K562 (cell line): ENCODE data around the gene CEL. TPM values are rescaled to one million over a fixed set of nuclear protein-coding genes. Genes with fewer than 3 reads are reported as not detected.

Experiments
- ATAC-seq: fragments of 200-7000 bp; cut with Tn5 transposase; 3 replicates; pipeline ENCODE4 v1.9.1; 2020; ENCODE audit warnings: moderate library complexity
- BruUV-seq: library from RNA; stranded (reverse); fragments of 400-500 nt; replicated peaks from 2 replicates; lab custom pipeline; 2021; lab: Mats Ljungman, UMichigan
- CTCF ChIA-PET: fragments of 300-600 bp; formaldehyde crosslinking; extraction: SDS; loops from one replicate; lab custom pipeline; 2021; ENCODE audit warnings: low intra/inter-chr PET ratio; lab: Yijun Ruan, JAX
- POLR2A ChIA-PET: fragments of 300-600, 350-650 bp; sonication (Branson Sonifier 250); formaldehyde crosslinking; extraction: SDS; loops from one replicate; lab custom pipeline; 2021; ENCODE audit warnings: antibody characterized with exemption, inconsistent platforms; lab: Yijun Ruan, JAX
- DNase-seq, 4 experiments: peaks; one replicate each; pipeline versions ENCODE4 v3.0.0 to v3.0.0-alpha.2; 2011 to 2018; ENCODE audit warnings: low spot score in 3 of 4, mixed read lengths in 3 of 4; ENCODE audit errors: extremely low read depth in 1 of 4
- FAIRE-seq: peaks from 2 replicates; lab custom pipeline; 2011; peaks lifted over from hg19 to GRCh38; lab: Jason Lieb, UNC
- H2AFZ ChIP-seq: 2 replicates; pipeline ENCODE4 v1.6.0; 2011; ENCODE audit warnings: low read depth, low read length, control low read depth, inconsistent platforms
- H3K27ac ChIP-seq: fragments of 200-600 bp; 3 replicates; pipeline ENCODE4 v1.8.0; 2011; ENCODE audit warnings: low read depth, mild to moderate bottlenecking, control low read depth, inconsistent platforms, low read length, moderate library complexity, mixed read lengths; ENCODE audit errors: extremely low read depth
- H3K27me3 ChIP-seq, 2 experiments: fragments of 300-600 bp in 1 of 2; 2 replicates in 1 of 2; 3 replicates in 1 of 2; pipeline versions ENCODE4 v1.6.0 to v1.8.0; 2011; ENCODE audit warnings: inconsistent platforms in 2 of 2, low read length in 2 of 2, mild to moderate bottlenecking in 1 of 2, mixed read lengths in 1 of 2, moderate library complexity in 1 of 2; ENCODE audit not compliant: control insufficient read depth in 2 of 2, insufficient read depth in 2 of 2
- H3K36me3 ChIP-seq: fragments of 300-600 bp; 3 replicates; pipeline ENCODE4 v1.8.0; 2011; ENCODE audit warnings: mild to moderate bottlenecking, low read length, inconsistent platforms; ENCODE audit not compliant: control insufficient read depth, insufficient read depth
- H3K4me1 ChIP-seq, 2 experiments: fragments of 200-600 bp in 1 of 2; replicated peaks in 1 of 2; 2 replicates in 1 of 2; 3 replicates in 1 of 2; pipeline versions ENCODE4 v1.5.1 to v1.8.0; 2011; ENCODE audit warnings: inconsistent platforms in 2 of 2, low read length in 2 of 2, mild to moderate bottlenecking in 1 of 2, mixed read lengths in 1 of 2, moderate library complexity in 1 of 2; ENCODE audit not compliant: control insufficient read depth in 2 of 2, insufficient read depth in 2 of 2
- H3K4me2 ChIP-seq: 2 replicates; pipeline ENCODE4 v1.6.1; 2011; ENCODE audit warnings: low read length, control low read depth, inconsistent platforms, mixed read lengths; ENCODE audit not compliant: insufficient read depth
- H3K4me3 ChIP-seq: fragments of 200-600 bp; sonication (generic), shearing (Covaris generic); 2 replicates; pipeline ENCODE4 v1.5.1; 2016; ENCODE audit warnings: control low read depth, inconsistent platforms
- H3K79me2 ChIP-seq: fragments of 200-600 bp; 3 replicates; pipeline ENCODE4 v1.8.0; 2011; ENCODE audit warnings: low read length, inconsistent platforms; ENCODE audit not compliant: control insufficient read depth, insufficient read depth
- H3K9ac ChIP-seq, 2 experiments: 2 replicates each; pipeline versions ENCODE4 v1.6.0 to v1.6.1; 2011; ENCODE audit warnings: low read depth in 2 of 2, low read length in 2 of 2, control low read depth in 1 of 2, inconsistent platforms in 1 of 2, mild to moderate bottlenecking in 1 of 2, mixed read lengths in 1 of 2; ENCODE audit not compliant: insufficient read depth in 1 of 2
- H3K9me1 ChIP-seq: one replicate; pipeline ENCODE4 v1.6.0; 2011; ENCODE audit warnings: inconsistent platforms, mild to moderate bottlenecking, low read length, moderate library complexity; ENCODE audit not compliant: control insufficient read depth, insufficient read depth
- H3K9me3 ChIP-seq: replicated peaks from 2 replicates; pipeline ENCODE4 v1.5.1; 2011; ENCODE audit warnings: low read depth, low read length, inconsistent platforms; ENCODE audit not compliant: control insufficient read depth, insufficient read depth
- H4K20me1 ChIP-seq: replicated peaks from 2 replicates; pipeline ENCODE4 v1.6.1; 2011; ENCODE audit warnings: low read length, inconsistent platforms, mixed read lengths; ENCODE audit not compliant: control insufficient read depth, insufficient read depth
- ATF1 ChIP-seq, 2 experiments: fragments of 450-650 bp in 1 of 2; IDR thresholded peaks; 2 replicates each; pipeline ENCODE4 v1.6.1; 2016; ENCODE audit warnings: missing compliant biosample characterization in 1 of 2, missing genetic modification characterization in 1 of 2
- E2F3 ChIP-seq: fragments of 250-450 bp; sonication (Bioruptor Pico); IDR thresholded peaks from 2 replicates; pipeline ENCODE4 v1.4.0; 2020; ENCODE audit warnings: mild to moderate bottlenecking
- MTA3 ChIP-seq: fragments of 450-650 bp; formaldehyde crosslinking; IDR thresholded peaks from 2 replicates; pipeline ENCODE4 v1.6.1; 2017; ENCODE audit warnings: mild to moderate bottlenecking, borderline replicate concordance
- MXI1 ChIP-seq: IDR thresholded peaks from 2 replicates; pipeline ENCODE4 v1.6.1; 2011; ENCODE audit warnings: low read depth, mild to moderate bottlenecking, improper control_type of control experiment, low read length
- ZBTB12 ChIP-seq: fragments of 250-450 bp; sonication (Bioruptor Pico); IDR thresholded peaks from 2 replicates; pipeline ENCODE4 v1.4.0; 2020
- WGBS: fragments of 100-300 bp; shearing (Covaris generic); methylation state at CpG from one replicate; pipeline ENCODE4 v1.1.6; 2016; ENCODE audit warnings: low coverage, mixed read lengths; ENCODE audit not compliant: insufficient coverage; ENCODE audit errors: missing lambda C conversion rate; 5-methylcytosine and 5-hydroxymethylcytosine counted together
- in situ Hi-C: fragments of 300-500 bp; cut with MboI; formaldehyde crosslinking; loops from 4 replicates; pipeline ENCODE4 v1.15.0; 2018; ENCODE audit warnings: inconsistent platforms, mixed read lengths
- intact Hi-C: fragments of 100-400 bp; cut with micrococcal nuclease; formaldehyde crosslinking; loops from 2 replicates; pipeline ENCODE4 v1.14.2; 2022
- polyA plus RNA-seq, 8 experiments: library from polyadenylated mRNA; depleted of rRNA in 4 of 8; stranded (reverse) in 5 of 8; unstranded in 3 of 8; fragments of >200 nt; fragmentation: Nextera tagmentation in 2 of 8; fragmentation: Illumina TruSeq in 1 of 8; extraction: Ambion mirVana in 2 of 8; extraction: Trizol in 1 of 8; gene quantifications; 2 replicates each; pipeline versions ENCODE4 v1.2.1 to v1.2.3, GENCODE V29; 2011 to 2014; ENCODE audit warnings: inconsistent platforms in 1 of 8, missing spikeins in 1 of 8
- total RNA-seq, 7 experiments: library from RNA; depleted of rRNA in 6 of 7; stranded (reverse); fragments of >200 nt in 6 of 7; fragmentation: Illumina TruSeq in 2 of 7; extraction: Trizol in 2 of 7; gene quantifications; 2 replicates each; pipeline versions ENCODE4 v1.2.1 to v1.2.3, GENCODE V29; 2011 to 2021; ENCODE audit warnings: low replicate concordance in 1 of 7

CEL gene
- total and polyA plus RNA-seq, 9 of the 15 experiments (the other 6 are each of a cell fraction or from before 2014, with no cell fraction given) = 0.09 to 3.0 (median 0.51) TPM; not detected in 2

GRCh38 chr9:133046900-133047295 is 14.9 kb upstream of the CEL start:
- H3K4me1 ChIP-seq = peaks cover 0 to 9% of the 10 kb centered on the region in 2 experiments; a peak in 2 of 5 replicates
- DNase-seq (no peak), FAIRE-seq (no peak)
- H3K27ac ChIP-seq = no peak overlapping the region
- intact Hi-C loops = no loop called here
- CTCF ChIA-PET = no interaction called here
- H3K36me3 ChIP-seq = peaks cover 95% of the 10 kb centered on the region
- POLR2A ChIA-PET = interaction anchor here (0.8 kb wide), 1 partner anchor 17 kb away, joined by 4 read pairs; no protein-coding TSS in a partner anchor
- no peak overlapping the region for H3K4me2 ChIP-seq
- H2AFZ ChIP-seq = no peak overlapping the region
- H3K9me1 ChIP-seq = no peaks in the 10 kb centered on the region
- H3K4me3 ChIP-seq = no peak overlapping the region
- TF ChIP-seq ATF1 (CRISPR knock-in tag; IDR thresholded peaks at IDR 0.05) (no peak), ATF1 (tag; IDR thresholded peaks at IDR 0.05) (no peak), MTA3 (no peak), MXI1 (no peak), E2F3 (CRISPR knock-in tag) (no peak), ZBTB12 (CRISPR knock-in tag) (no peak)
- TF ChIP-seq, all 486 proteins: peak for 0
- Histone ChIP-seq H3K79me2 (peaks cover 2% of the 10 kb centered on the region; the same call in 1 of the 3 replicates), H3K9ac (no peak overlapping the region; a peak in 1 of 4 replicates), H4K20me1 (0 out of 2 replicates have a peak, but pooled peaks cover 10% of the 10 kb centered on the region), H3K9me3 (no peaks in the 10 kb centered on the region), H3K27me3 (no peaks in the 10 kb centered on the region)
- no TSS peak for BruUV-seq
- no peak for ATAC-seq
- in situ Hi-C loops = no loop called here
- 80% methylated on average over 5 of the region's 7 CpGs for WGBS
